GM10266 (cell line): ENCODE data around the gene SH3RF2.
"Not testable (repeated sequence)": the region's sequence is repeated elsewhere in the genome, so short reads cannot be mapped to it uniquely, and the experiment has no call there.

Experiments
- DNase-seq: peaks from one replicate; pipeline ENCODE4 v3.0.0; 2012; ENCODE audit errors: extremely low spot score
- TF ChIP-seq, protein P1 (sequence below): IDR thresholded peaks from 2 replicates; pipeline ENCODE4 v1.5.1; 2012; ENCODE audit warnings: mild to moderate bottlenecking, low read depth; ENCODE audit not compliant: control insufficient read depth, insufficient read depth; ENCODE audit errors: missing control alignments

SH3RF2 gene

GRCh38 chr5:145960166-145960565, 23.8 kb downstream of the SH3RF2 start:
- TF ChIP-seq, protein P1, sequence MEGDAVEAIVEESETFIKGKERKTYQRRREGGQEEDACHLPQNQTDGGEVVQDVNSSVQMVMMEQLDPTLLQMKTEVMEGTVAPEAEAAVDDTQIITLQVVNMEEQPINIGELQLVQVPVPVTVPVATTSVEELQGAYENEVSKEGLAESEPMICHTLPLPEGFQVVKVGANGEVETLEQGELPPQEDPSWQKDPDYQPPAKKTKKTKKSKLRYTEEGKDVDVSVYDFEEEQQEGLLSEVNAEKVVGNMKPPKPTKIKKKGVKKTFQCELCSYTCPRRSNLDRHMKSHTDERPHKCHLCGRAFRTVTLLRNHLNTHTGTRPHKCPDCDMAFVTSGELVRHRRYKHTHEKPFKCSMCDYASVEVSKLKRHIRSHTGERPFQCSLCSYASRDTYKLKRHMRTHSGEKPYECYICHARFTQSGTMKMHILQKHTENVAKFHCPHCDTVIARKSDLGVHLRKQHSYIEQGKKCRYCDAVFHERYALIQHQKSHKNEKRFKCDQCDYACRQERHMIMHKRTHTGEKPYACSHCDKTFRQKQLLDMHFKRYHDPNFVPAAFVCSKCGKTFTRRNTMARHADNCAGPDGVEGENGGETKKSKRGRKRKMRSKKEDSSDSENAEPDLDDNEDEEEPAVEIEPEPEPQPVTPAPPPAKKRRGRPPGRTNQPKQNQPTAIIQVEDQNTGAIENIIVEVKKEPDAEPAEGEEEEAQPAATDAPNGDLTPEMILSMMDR = no peak
- no peak for DNase-seq

- DNase-seq = no peak
- TF ChIP-seq, protein P1 = no peak
These were observed 24.6 kb downstream of the SH3RF2 start for GRCh38 chr5:145960848-145961600.

DNA sequence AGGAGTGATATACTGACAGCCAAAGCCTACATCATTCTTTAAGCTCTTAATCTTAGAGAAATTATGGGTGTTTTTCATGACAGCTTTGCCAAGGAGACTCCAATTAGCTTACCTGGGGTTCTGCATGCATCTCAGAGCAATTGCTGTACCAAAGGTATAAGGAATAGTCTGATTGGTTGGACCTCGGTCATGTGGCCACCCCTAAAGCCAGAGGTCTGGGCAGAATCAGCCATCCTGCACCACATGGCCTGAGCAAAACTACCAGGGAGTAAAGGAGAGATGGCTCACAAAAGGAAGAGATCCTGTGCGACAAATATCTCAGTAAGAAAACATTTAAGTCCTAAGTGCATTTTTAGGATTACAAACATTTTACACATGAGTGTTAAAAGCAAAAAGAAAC, 25.6 kb downstream of the SH3RF2 start:
- no peak for DNase-seq

DNA sequence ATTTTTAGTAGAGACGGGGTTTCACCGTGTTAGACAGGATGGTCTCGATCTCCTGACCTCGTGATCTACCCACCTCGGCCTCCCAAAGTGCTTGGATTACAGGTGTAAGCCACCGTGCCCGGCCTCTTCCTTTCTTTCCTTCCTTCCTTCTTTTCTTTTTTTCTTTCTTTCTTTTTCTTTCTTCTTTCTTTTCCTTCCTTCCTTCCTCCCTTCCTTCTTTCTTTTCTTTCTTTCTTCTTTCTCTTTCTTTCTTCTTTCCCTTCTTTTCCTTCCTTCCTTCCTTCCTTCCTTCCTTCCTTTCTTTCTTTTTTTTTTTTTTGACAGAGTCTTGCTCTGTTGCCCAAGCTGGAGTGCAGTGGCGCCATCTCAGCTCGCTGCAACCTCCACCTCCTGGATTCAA, 27.6 kb downstream of the SH3RF2 start:
- DNase-seq = not testable (repeated sequence)

More for the DNA sequence above, 25.6 kb downstream of the SH3RF2 start:
- TF ChIP-seq, protein P1 = no peak

DNA sequence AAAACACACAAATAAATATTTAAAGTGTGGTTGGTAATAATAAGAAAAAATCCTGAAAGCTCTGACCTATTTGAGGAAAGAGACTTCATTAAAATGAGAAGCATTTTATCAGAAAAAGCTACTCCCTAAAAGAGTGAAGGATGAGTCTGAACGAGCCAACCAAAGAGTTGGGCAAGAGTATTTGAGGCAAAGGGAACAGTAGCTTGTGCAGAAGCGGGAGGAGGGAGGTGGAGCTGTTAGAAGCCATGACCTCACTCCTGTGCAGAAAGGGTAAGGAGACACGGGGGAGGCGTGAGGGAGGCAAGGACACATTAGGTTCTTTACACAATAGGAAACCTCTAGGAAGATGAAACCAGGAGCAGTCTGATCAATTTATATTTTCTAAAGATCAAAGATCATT, 29.4 kb downstream of the SH3RF2 start:
- TF ChIP-seq, protein P1 = no peak
- no peak for DNase-seq

DNA sequence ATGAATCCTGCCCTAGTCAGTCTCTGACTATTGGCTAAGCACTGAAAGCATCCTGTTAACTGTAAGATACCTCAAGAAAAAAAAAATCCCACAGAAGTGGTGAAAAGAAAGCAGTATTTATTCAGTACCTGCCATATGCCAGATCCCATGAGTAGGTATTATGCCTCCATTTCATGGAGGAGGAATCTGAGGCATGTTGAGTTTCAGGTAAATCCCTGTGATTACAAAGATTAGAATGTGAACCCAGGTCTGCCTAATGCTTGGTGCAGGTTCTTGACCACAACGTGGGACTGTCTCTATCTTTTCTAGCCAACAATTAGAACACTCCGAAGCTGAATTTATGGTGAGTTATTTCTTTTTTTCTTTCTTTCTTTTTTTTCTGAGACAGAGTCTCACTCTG, 30.9 kb downstream of the SH3RF2 start:
- DNase-seq = no peak
- TF ChIP-seq, protein P1 = no peak

- TF ChIP-seq, protein P1 = no peak
- DNase-seq = no peak
These were observed 32.8 kb downstream of the SH3RF2 start for GRCh38 chr5:145968970-145969713.
